SK-MEL-5 (cell line): ENCODE measurements around the gene WDR35. TPM values are rescaled to one million over a fixed set of nuclear protein-coding genes. Genes with fewer than 3 reads are reported as not detected.

Experiments
- DNase-seq: peaks from one replicate; pipeline ENCODE4 v3.0.0-alpha.2; 2016; ENCODE audit warnings: low read depth, low spot score
- in situ Hi-C: cut with HindIII; loops from 2 replicates; pipeline ENCODE4 v1.10.0; 2016; ENCODE audit warnings: low sequenced_read_pairs, high pct_unique_total_duplicates, low pct_unique_long_range_greater_than_20kb
- total RNA-seq: library from RNA; depleted of rRNA; stranded (reverse); fragments of >200 nt; shearing (Covaris generic); gene quantifications from 2 replicates; pipeline ENCODE4 v1.2.3, GENCODE V29; 2014; rRNA removed

WDR35 gene
- total RNA-seq, 1 experiment from 2014 or later: 20.1 TPM

DNA sequence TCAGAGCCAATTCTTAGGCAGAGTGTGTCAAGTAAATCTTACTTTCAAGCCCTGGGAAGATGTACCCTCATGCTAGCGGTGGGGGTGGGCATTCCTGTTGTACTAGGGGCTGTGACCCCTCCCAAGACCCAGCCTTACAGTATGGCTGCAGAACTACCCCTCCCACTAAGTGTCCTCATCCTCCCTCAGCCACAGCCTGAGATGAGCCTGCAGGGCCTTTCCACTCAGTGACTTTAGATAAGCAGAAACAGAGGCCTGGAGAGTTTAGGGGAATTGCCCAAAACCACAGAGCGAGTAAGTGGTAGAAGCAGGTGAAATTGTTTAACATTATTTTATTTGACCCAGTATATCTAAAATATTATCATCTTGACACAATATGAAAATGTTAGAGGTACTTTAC is 124.8 kb downstream of the WDR35 start:
- no peak for DNase-seq

DNA sequence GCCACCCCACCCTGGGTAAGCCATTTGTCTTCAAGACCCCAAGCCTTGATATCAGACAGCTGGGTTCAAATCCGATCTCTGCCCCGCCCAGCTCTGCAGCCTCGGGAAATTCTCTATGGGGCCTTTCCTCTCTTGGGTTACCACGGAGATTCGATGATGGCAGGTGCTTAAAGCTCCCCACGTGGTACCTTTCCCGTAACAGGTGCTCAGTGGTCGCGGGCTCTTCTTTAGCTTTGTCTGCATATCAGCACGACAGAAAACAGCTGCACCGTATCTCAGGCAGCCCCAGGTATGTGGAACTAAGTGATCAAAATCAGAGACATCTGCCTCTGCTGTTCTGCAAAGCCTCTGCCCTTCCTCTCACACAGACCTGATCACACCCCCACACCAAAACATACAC is 125.5 kb downstream of the WDR35 start:
- no peak for DNase-seq
- in situ Hi-C loops: no loop called here

More for the DNA sequence above, 124.8 kb downstream of the WDR35 start:
- in situ Hi-C loops: no loop called here

DNA sequence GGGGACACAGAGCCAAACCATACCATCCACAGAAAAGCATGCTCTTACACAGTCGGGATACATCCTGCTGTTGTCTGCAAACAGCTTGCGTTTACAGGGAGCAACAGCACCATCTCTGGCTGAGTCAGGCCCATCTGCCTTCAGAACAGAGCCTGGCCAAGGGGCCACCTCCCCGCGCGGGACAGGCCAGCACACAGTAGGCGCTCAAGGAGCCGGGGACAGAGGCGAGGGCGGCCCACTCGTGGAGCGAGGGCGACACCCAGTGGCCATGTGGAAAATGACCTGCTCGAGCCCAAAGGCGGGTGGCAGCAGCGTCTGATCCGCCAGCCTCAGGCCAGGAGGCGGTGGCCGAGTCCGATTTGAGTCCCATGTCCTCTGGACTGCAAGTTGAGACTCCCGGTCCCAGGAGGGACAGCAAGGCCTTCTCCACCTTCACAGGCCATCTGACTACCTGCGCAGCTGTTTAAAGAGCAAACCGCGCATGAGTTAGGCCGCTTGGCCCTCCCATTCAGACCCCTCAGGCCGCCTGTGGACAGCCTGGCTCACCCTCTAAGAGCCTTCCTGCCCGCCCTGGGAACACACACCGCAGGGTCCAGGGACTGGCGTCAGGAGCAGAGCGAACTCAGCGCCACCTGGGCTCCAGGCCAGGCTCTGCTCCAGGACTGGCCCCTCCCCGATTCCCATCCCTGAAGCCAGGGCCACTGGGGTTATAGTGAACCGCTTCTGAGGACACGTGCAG is 126.4 kb downstream of the WDR35 start:
- DNase-seq: peak; percentile 62
- in situ Hi-C loops: no loop called here

DNA sequence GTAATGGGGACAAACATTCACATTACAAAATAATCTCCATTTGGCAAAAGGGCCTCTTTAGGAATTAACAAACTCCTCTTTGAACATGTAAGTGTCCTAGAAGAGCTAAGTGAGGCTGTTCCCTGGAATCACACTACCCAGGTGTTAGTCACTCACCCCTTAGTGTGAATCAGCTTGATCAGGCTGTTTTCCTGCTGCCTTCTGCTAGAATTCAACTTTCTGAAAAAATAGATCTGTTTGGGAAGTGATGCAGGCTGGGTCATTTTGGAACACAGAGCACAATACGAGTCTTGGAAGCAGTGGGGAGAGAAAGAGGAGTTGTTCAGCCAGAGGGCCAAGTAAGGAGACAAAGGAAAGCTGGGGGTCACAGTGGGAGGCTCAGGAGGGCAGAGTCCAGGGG is 128.1 kb downstream of the WDR35 start:
- no peak for DNase-seq
- in situ Hi-C loops: no loop called here

Other genes starting within 250 kb of the WDR35 start
- gene TTC32, start 88.1 kb downstream of the WDR35 start, total RNA-seq: 10.8 and 12.2 TPM in 2 replicates
- 0.34 TPM in 1 of 2 replicates, not detected in the other for gene MATN3, start 22.6 kb upstream of the WDR35 start, total RNA-seq
- gene LAPTM4A, start 61.5 kb upstream of the WDR35 start, total RNA-seq: 105 and 108 TPM in 2 replicates
- 24.0 and 26.5 TPM in 2 replicates for gene SDC1, start 235.0 kb upstream of the WDR35 start, total RNA-seq